ENCODE measurements around the gene GABRG3. TPM values are rescaled to one million over a fixed set of nuclear protein-coding genes. Genes with fewer than 3 reads are reported as not detected.

The GABRG3 gene
- total RNA-seq, 1 donor from 2014 or later: not detected

GRCh38 chr15:27067175-27067574 lies 96.2 kb downstream of the GABRG3 start:
- H3K9me3 ChIP-seq: peaks cover 8% of the 10 kb centered on the region
- H3K27me3 ChIP-seq (ENCODE audit: low read depth): no peaks in the 10 kb centered on the region
- H3K4me3 ChIP-seq: no peak overlapping the region
- intact Hi-C loops (cut with DNase I): no loop called here
- no peaks in the 10 kb centered on the region for H3K4me1 ChIP-seq
- TF ChIP-seq CTCF (IDR thresholded peaks at IDR 0.05): no peak
- no peaks in the 10 kb centered on the region for H3K36me3 ChIP-seq
- ATAC-seq: no peak
- no peak overlapping the region for H3K27ac ChIP-seq
- no peak for DNase-seq

GRCh38 chr15:27070841-27071240 lies 99.9 kb downstream of the GABRG3 start:
- Histone ChIP-seq H3K4me3 (no peak overlapping the region), H3K27ac (no peak overlapping the region), H3K9me3 (peaks cover 8% of the 10 kb centered on the region), H3K27me3 (ENCODE audit: low read depth) (no peaks in the 10 kb centered on the region), H3K36me3 (no peaks in the 10 kb centered on the region), H3K4me1 (no peaks in the 10 kb centered on the region)
- no peak for ATAC-seq
- no peak for TF ChIP-seq CTCF (IDR thresholded peaks at IDR 0.05)
- intact Hi-C loops (cut with DNase I): no loop called here
- DNase-seq: no peak

GRCh38 chr15:27074179-27074578 lies 103.2 kb downstream of the GABRG3 start:
- no peak for ATAC-seq
- no peak for DNase-seq
- no peak overlapping the region for H3K4me3 ChIP-seq
- no peaks in the 10 kb centered on the region for H3K36me3 ChIP-seq
- H3K27ac ChIP-seq: no peak overlapping the region
- no peaks in the 10 kb centered on the region for H3K9me3 ChIP-seq
- H3K27me3 ChIP-seq (ENCODE audit: low read depth): no peaks in the 10 kb centered on the region
- H3K4me1 ChIP-seq: no peaks in the 10 kb centered on the region
- no peak for TF ChIP-seq CTCF (IDR thresholded peaks at IDR 0.05)
- intact Hi-C loops (cut with DNase I): no loop called here

- Histone ChIP-seq H3K27me3 (ENCODE audit: low read depth) (no peaks in the 10 kb centered on the region), H3K9me3 (no peaks in the 10 kb centered on the region), H3K27ac (no peak overlapping the region), H3K4me3 (no peak overlapping the region), H3K36me3 (no peaks in the 10 kb centered on the region), H3K4me1 (no peaks in the 10 kb centered on the region)
- no peak for ATAC-seq
- intact Hi-C loops (cut with DNase I): no loop called here
- no peak for TF ChIP-seq CTCF (IDR thresholded peaks at IDR 0.05)
- no peak for DNase-seq
Measured at GRCh38 chr15:27077790-27078189, 106.8 kb downstream of the GABRG3 start.

DNA sequence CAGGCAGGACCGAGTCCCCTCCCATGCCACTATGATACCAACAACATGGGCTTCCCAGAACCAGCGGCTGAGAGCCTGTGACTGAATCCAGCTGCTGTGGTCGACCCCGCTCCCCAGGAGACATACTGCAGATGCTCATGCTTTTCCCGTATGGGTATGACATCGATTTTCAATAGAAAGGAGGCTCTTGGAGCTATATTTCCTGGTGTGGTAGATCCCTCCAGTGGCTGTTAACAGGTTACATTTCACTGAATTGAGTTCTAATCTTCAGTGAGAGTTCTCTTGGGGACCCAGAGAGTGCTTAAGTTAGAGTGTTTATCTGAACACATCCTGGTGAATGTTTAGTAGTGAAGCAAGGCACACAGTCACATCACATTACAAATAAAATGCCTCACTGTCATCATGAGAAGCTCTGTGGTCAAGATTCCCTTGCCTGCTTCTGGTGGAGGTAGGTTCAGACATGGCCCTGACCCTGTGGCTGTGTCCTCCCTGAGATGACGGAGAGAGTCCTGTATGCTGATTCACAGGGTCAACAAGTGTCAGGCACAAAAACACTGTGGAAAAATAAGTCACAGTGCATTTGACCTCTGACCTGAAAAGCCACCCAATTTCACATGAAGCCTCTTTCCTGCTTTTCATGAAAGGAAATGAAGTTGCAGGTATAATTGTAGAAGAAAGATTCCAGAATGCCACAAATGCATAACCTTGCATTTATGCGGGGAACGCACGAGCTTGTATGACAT lies 110.9 kb downstream of the GABRG3 start:
- H3K36me3 ChIP-seq: no peaks in the 10 kb centered on the region
- H3K4me1 ChIP-seq: no peaks in the 10 kb centered on the region
- no peaks in the 10 kb centered on the region for H3K27me3 ChIP-seq (ENCODE audit: low read depth)
- TF ChIP-seq CTCF (IDR thresholded peaks at IDR 0.05): no peak
- intact Hi-C loops (cut with DNase I): no loop called here
- DNase-seq (no peak), ATAC-seq (no peak)
- no peak overlapping the region for H3K27ac ChIP-seq
- no peak overlapping the region for H3K4me3 ChIP-seq
- no peaks in the 10 kb centered on the region for H3K9me3 ChIP-seq
